Measurements from ENCODE around the gene SUPT6H. TPM values are rescaled to one million over a fixed set of nuclear protein-coding genes. Genes with fewer than 3 reads are reported as not detected.

SUPT6H gene
- total and polyA plus RNA-seq, 2 of the 4 experiments (the other 2 are of a cell fraction), result 41.4 to 44.8 TPM

GRCh38 chr17:28648698-28649097, 13.3 kb upstream of the SUPT6H start:
- peaks cover 2% of the 10 kb centered on the region; the same call in 1 of the 2 replicates for H3K4me1 ChIP-seq (ENCODE audit: control insufficient read depth, insufficient read depth, low read length)
- no peak overlapping the region for H4K5ac ChIP-seq (ENCODE audit: low read depth, low read length)
- H2BK5ac ChIP-seq (ENCODE audit: low read depth, low read length, poor library complexity, severe bottlenecking), result no peak overlapping the region
- no peak overlapping the region for H3K56ac ChIP-seq (ENCODE audit: extremely low read depth, insufficient read depth, low read length)
- in situ Hi-C loops (cut with MboI; ENCODE audit: low sequenced_read_pairs), result no loop called here
- no peak overlapping the region for H3K4me3 ChIP-seq (ENCODE audit: insufficient read depth, low read depth, low read length)
- intact Hi-C loops (cut with micrococcal nuclease), result no loop called here
- dilution Hi-C loops (cut with HindIII; ENCODE audit: low sequenced_read_pairs, unreplicated experiment), result no loop called here
- POLR2A ChIA-PET (ENCODE audit: unreplicated experiment), result no interaction called here
- ATAC-seq (ENCODE audit: low read depth) (no peak), DNase-seq (no peak)
- H2BK15ac ChIP-seq (ENCODE audit: low read depth, low read length), result no peak overlapping the region
- CTCF ChIA-PET, result interaction anchor here (1.2 kb wide), 1 partner anchor 78 kb away, joined by 3 read pairs; no protein-coding TSS in a partner anchor
- no peaks in the 10 kb centered on the region for H3K9me1 ChIP-seq (ENCODE audit: insufficient read depth, low read length)
- H4K20me1 ChIP-seq (ENCODE audit: insufficient read depth, low read length), result peaks cover 8% of the 10 kb centered on the region; the same call in 1 of the 2 replicates
- H3K9me3 ChIP-seq (ENCODE audit: control insufficient read depth, insufficient read depth, low read length), result no peaks in the 10 kb centered on the region
- no peak overlapping the region for H2AK5ac ChIP-seq (ENCODE audit: low read depth, low read length)
- no peak overlapping the region for H3K23ac ChIP-seq (ENCODE audit: low read depth, low read length)
- H3K18ac ChIP-seq (ENCODE audit: low read depth, low read length), result no peak overlapping the region
- no peak overlapping the region for H2AK9ac ChIP-seq (replicated peaks; ENCODE audit: low read depth, low read length, poor library complexity)
- no peak overlapping the region for H3K27ac ChIP-seq (ENCODE audit: insufficient read depth, low read length)
- no peak overlapping the region for H2BK20ac ChIP-seq (ENCODE audit: low read depth, low read length)
- no peak overlapping the region for H2AFZ ChIP-seq (replicated peaks; ENCODE audit: low read length, poor library complexity)
- H3K9ac ChIP-seq (ENCODE audit: low read depth, low read length), result no peak overlapping the region
- TF ChIP-seq FOS (IDR thresholded peaks at IDR 0.05; ENCODE audit: low read depth, low read length) (no peak), ELK1 (IDR thresholded peaks at IDR 0.05; ENCODE audit: borderline replicate concordance, low read depth, low read length) (no peak), SMC3 (IDR thresholded peaks at IDR 0.05; ENCODE audit: low read depth, low read length) (no peak)
- no peak overlapping the region for H4K91ac ChIP-seq (ENCODE audit: insufficient read depth, low read depth, low read length)
- H3K14ac ChIP-seq (replicated peaks; ENCODE audit: low read depth, low read length), result no peak overlapping the region
- 100% methylated on average over 1 of the region's 2 CpGs; no CpG with 5 or more reads in 1 of the 2 experiments for WGBS, 2 experiments (ENCODE audit: extremely low coverage in 2 of 2, insufficient read length in 1 of 2)
- H3K27me3 ChIP-seq (ENCODE audit: control insufficient read depth, insufficient read depth, low read length), result no peaks in the 10 kb centered on the region
- BruUV-seq (replicated peaks), result no TSS peak
- no peak overlapping the region for H3K4ac ChIP-seq (ENCODE audit: low read depth, low read length)
- H2BK120ac ChIP-seq (ENCODE audit: low read depth, low read length), result no peak overlapping the region
- no peak overlapping the region for H4K8ac ChIP-seq (ENCODE audit: low read depth in 2 of 2, low read length in 2 of 2)
- H3K4me2 ChIP-seq (ENCODE audit: low read depth, low read length), result no peak overlapping the region
- H3K79me1 ChIP-seq (ENCODE audit: low read depth in 1 of 2, low read length in 2 of 2), result peaks cover 27 to 43% of the 10 kb centered on the region in 2 experiments
- peaks cover 17% of the 10 kb centered on the region for H3K36me3 ChIP-seq (ENCODE audit: control insufficient read depth, insufficient read depth, low read length)

All from IMR-90 (cell line).